ENCODE results near the gene ROBO4. TPM values are rescaled to one million over a fixed set of nuclear protein-coding genes. Genes with fewer than 3 reads are reported as not detected.
A peak's percentile ranks its signal among the peaks of the same experiment; 100 is the strongest.

ROBO4 gene
- total RNA-seq, 1 donor from 2014 or later, result 278 TPM

- no peak for DNase-seq (ENCODE audit: low read depth in 2 of 2)
Measured at GRCh38 chr11:124890683-124891372, 6.8 kb downstream of the ROBO4 start.

- DNase-seq (ENCODE audit: low read depth in 2 of 2), result no peak
Measured at GRCh38 chr11:124890151-124890550, 7.5 kb downstream of the ROBO4 start.

GRCh38 chr11:124889191-124890091 is 8.2 kb downstream of the ROBO4 start:
- DNase-seq (ENCODE audit: low read depth in 2 of 2), result no peak

- DNase-seq (ENCODE audit: low read depth in 2 of 2), result no peak
Measured at GRCh38 chr11:124887667-124888013, 10.0 kb downstream of the ROBO4 start.

- no peak for DNase-seq (ENCODE audit: low read depth in 2 of 2)
Measured at GRCh38 chr11:124886978-124887666, 10.5 kb downstream of the ROBO4 start.

GRCh38 chr11:124886476-124886875 is 11.2 kb downstream of the ROBO4 start:
- DNase-seq (ENCODE audit: low read depth in 2 of 2), result no peak

GRCh38 chr11:124884869-124885479 is 12.7 kb downstream of the ROBO4 start:
- no peak for DNase-seq (ENCODE audit: low read depth in 2 of 2)

GRCh38 chr11:124884340-124884739 is 13.3 kb downstream of the ROBO4 start:
- no peak for DNase-seq (ENCODE audit: low read depth in 2 of 2)

- DNase-seq (ENCODE audit: low read depth in 2 of 2), result peak in 1 of 2 donors; percentile 59
Measured at GRCh38 chr11:124882339-124883071, 15.2 kb downstream of the ROBO4 start.

GRCh38 chr11:124880958-124881357 is 16.7 kb downstream of the ROBO4 start:
- no peak for DNase-seq (ENCODE audit: low read depth in 2 of 2)

GRCh38 chr11:124880290-124880611 is 17.4 kb downstream of the ROBO4 start:
- no peak for DNase-seq (ENCODE audit: low read depth in 2 of 2)

- DNase-seq (ENCODE audit: low read depth in 2 of 2), result no peak
Measured at GRCh38 chr11:124879493-124880289, 18.0 kb downstream of the ROBO4 start.

GRCh38 chr11:124878759-124879492 is 18.7 kb downstream of the ROBO4 start:
- DNase-seq (ENCODE audit: low read depth in 2 of 2), result no peak

GRCh38 chr11:124877910-124878758 is 19.5 kb downstream of the ROBO4 start:
- no peak for DNase-seq (ENCODE audit: low read depth in 2 of 2)

GRCh38 chr11:124877631-124877909 is 20.1 kb downstream of the ROBO4 start:
- no peak for DNase-seq (ENCODE audit: low read depth in 2 of 2)

- no peak for DNase-seq (ENCODE audit: low read depth in 2 of 2)
Measured at GRCh38 chr11:124876818-124877630, 20.6 kb downstream of the ROBO4 start.

- DNase-seq (ENCODE audit: low read depth in 2 of 2), result peak; percentile 67 to 93
Measured at GRCh38 chr11:124875943-124876817, 21.5 kb downstream of the ROBO4 start.

Data from dermis microvascular lymphatic vessel endothelial cell (primary cell).